HepG2 (cell line): ENCODE data around the gene RNF213. TPM values are rescaled to one million over a fixed set of nuclear protein-coding genes. Genes with fewer than 3 reads are reported as not detected.

Source experiments
- ATAC-seq: fragments of 200-7000 bp; cut with Tn5 transposase; 3 replicates; pipeline ENCODE4 v1.9.1; 2020; ENCODE audit warnings: mild to moderate bottlenecking, moderate library complexity
- BruUV-seq: library from RNA; stranded (reverse); fragments of 400-500 nt; replicated peaks from 2 replicates; lab custom pipeline; 2021; lab: Mats Ljungman, UMichigan
- CTCF ChIA-PET: fragments of 300-600 bp; formaldehyde crosslinking; extraction: SDS; loops from one replicate; lab custom pipeline; 2021; ENCODE audit warnings: low total read pairs, inconsistent platforms, low intra/inter-chr PET ratio; lab: Yijun Ruan, JAX
- POLR2A ChIA-PET: fragments of 350-600 bp; sonication (Branson Sonifier 250); formaldehyde crosslinking; loops from one replicate; lab custom pipeline; 2020; ENCODE audit warnings: antibody characterized with exemption, inconsistent platforms; lab: Yijun Ruan, JAX
- DNase-seq: peaks from one replicate; pipeline ENCODE4 v3.0.0-alpha.2; 2015; ENCODE audit warnings: low spot score
- FAIRE-seq: peaks from 3 replicates; lab custom pipeline; 2011; peaks lifted over from hg19 to GRCh38; lab: Jason Lieb, UNC
- H2AFZ ChIP-seq: one replicate; pipeline ENCODE4 v1.6.1; 2011; ENCODE audit warnings: low read length, inconsistent platforms
- H3K27ac ChIP-seq: fragments of 300-600 bp; 3 replicates; pipeline ENCODE4 v1.8.0; 2011; ENCODE audit warnings: mixed run types, mild to moderate bottlenecking, mixed read lengths, low read length, inconsistent platforms; ENCODE audit not compliant: insufficient read depth; ENCODE audit errors: extremely low read length
- H3K27me3 ChIP-seq, 2 experiments: fragments of 200-600 bp in 1 of 2; 2 replicates in 1 of 2; 3 replicates in 1 of 2; pipeline versions ENCODE4 v1.6.0 to v1.8.0; 2011; ENCODE audit warnings: low read length in 2 of 2, mild to moderate bottlenecking in 2 of 2, moderate library complexity in 2 of 2, inconsistent platforms in 1 of 2; ENCODE audit not compliant: insufficient read depth in 2 of 2, control insufficient read depth in 1 of 2
- H3K36me3 ChIP-seq, 2 experiments: fragments of 200-600 bp in 1 of 2; replicated peaks in 1 of 2; 2 replicates in 1 of 2; 3 replicates in 1 of 2; pipeline versions ENCODE4 v1.5.1 to v1.8.0; 2011; ENCODE audit warnings: low read length in 2 of 2, inconsistent platforms in 1 of 2; ENCODE audit not compliant: insufficient read depth in 2 of 2, control insufficient read depth in 1 of 2
- H3K4me1 ChIP-seq: 2 replicates; pipeline ENCODE4 v1.5.1; 2012; ENCODE audit warnings: low read length, inconsistent platforms; ENCODE audit not compliant: insufficient read depth
- H3K4me2 ChIP-seq: 2 replicates; pipeline ENCODE4 v1.6.0; 2011; ENCODE audit warnings: low read depth, low read length, inconsistent platforms
- H3K4me3 ChIP-seq, 3 experiments: fragments of 200-600 bp in 1 of 3; sonication (generic), shearing (Covaris generic) in 1 of 3; replicated peaks in 1 of 3; 2 replicates each; pipeline ENCODE4 v1.5.1; 2011 to 2016; ENCODE audit warnings: low read length in 3 of 3, inconsistent platforms in 2 of 3, low read depth in 2 of 3, mild to moderate bottlenecking in 2 of 3, control low read depth in 1 of 3, mixed read lengths in 1 of 3; ENCODE audit not compliant: insufficient read depth in 1 of 3
- H3K79me2 ChIP-seq: one replicate; pipeline ENCODE4 v1.6.1; 2011; ENCODE audit warnings: low read length, inconsistent platforms; ENCODE audit not compliant: insufficient read depth
- H3K9ac ChIP-seq: 2 replicates; pipeline ENCODE4 v1.6.0; 2011; ENCODE audit warnings: mild to moderate bottlenecking, low read depth, low read length, inconsistent platforms; ENCODE audit not compliant: insufficient read depth
- H3K9me3 ChIP-seq: 2 replicates; pipeline ENCODE4 v1.5.1; 2012; ENCODE audit warnings: mild to moderate bottlenecking, low read length
- H4K20me1 ChIP-seq: 2 replicates; pipeline ENCODE4 v1.6.0; 2011; ENCODE audit warnings: inconsistent platforms, mild to moderate bottlenecking, low read length, moderate library complexity; ENCODE audit not compliant: insufficient read depth
- BCLAF1 ChIP-seq: fragments of 450-650 bp; IDR thresholded peaks from 2 replicates; pipeline ENCODE4 v1.6.1; 2017; ENCODE audit warnings: mild to moderate bottlenecking
- ELF1 ChIP-seq: sonication (generic); formaldehyde crosslinking; IDR thresholded peaks from 2 replicates; pipeline ENCODE4 v1.4.0; 2020; ENCODE audit warnings: missing genetic modification reagents
- KMT2B ChIP-seq: IDR thresholded peaks from 2 replicates; pipeline ENCODE4 v1.6.1; 2016; ENCODE audit warnings: missing genetic modification reagents, missing compliant biosample characterization
- PAF1 ChIP-seq: IDR thresholded peaks from 2 replicates; pipeline ENCODE4 v1.6.1; 2016; ENCODE audit warnings: missing genetic modification reagents, missing compliant biosample characterization
- SCMH1 ChIP-seq: sonication (generic); formaldehyde crosslinking; IDR thresholded peaks from 2 replicates; pipeline ENCODE4 v1.9.0; 2021; ENCODE audit warnings: missing genetic modification reagents, mild to moderate bottlenecking, borderline replicate concordance
- SMARCE1 ChIP-seq: fragments of 450-650 bp; IDR thresholded peaks from 2 replicates; pipeline ENCODE4 v1.6.1; 2017; ENCODE audit warnings: borderline replicate concordance
- TOE1 ChIP-seq: sonication (generic); formaldehyde crosslinking; IDR thresholded peaks from 2 replicates; pipeline ENCODE4 v1.4.0; 2020; ENCODE audit warnings: mild to moderate bottlenecking, missing genetic modification reagents
- YEATS4 ChIP-seq: sonication (generic); formaldehyde crosslinking; IDR thresholded peaks from 2 replicates; pipeline ENCODE4 v1.4.0; 2020; ENCODE audit warnings: missing genetic modification reagents, borderline replicate concordance
- ZMYM3 ChIP-seq: sonication (generic); formaldehyde crosslinking; IDR thresholded peaks from 2 replicates; pipeline ENCODE4 v1.5.1; 2020; ENCODE audit warnings: mild to moderate bottlenecking, missing genetic modification reagents
- ZNF326 ChIP-seq: sonication (generic); formaldehyde crosslinking; IDR thresholded peaks from 2 replicates; pipeline ENCODE4 v1.4.0; 2020; ENCODE audit warnings: missing genetic modification reagents, borderline replicate concordance
- ZNF570 ChIP-seq: sonication (generic); formaldehyde crosslinking; IDR thresholded peaks from 2 replicates; pipeline ENCODE4 v1.4.0; 2020; ENCODE audit warnings: mild to moderate bottlenecking, missing genetic modification reagents, borderline replicate concordance
- ZNF652 ChIP-seq: IDR thresholded peaks from 2 replicates; pipeline ENCODE4 v1.6.1; 2016; ENCODE audit warnings: low read depth, borderline replicate concordance
- WGBS: methylation state at CpG from one replicate; pipeline ENCODE4 v1.1.6; 2017; ENCODE audit warnings: low lambda C conversion rate; 5-methylcytosine and 5-hydroxymethylcytosine counted together
- in situ Hi-C: cut with HindIII; loops from 2 replicates; pipeline ENCODE4 v1.10.0; 2017; ENCODE audit warnings: low pct_unique_long_range_greater_than_20kb; ENCODE audit not compliant: extremely low pct_ligation_motif_present
- intact Hi-C: fragments of 100-400 bp; cut with micrococcal nuclease; formaldehyde crosslinking; loops from one replicate; pipeline ENCODE4 v1.10.0; 2022; ENCODE audit not compliant: unreplicated experiment
- polyA plus RNA-seq, 8 experiments: library from polyadenylated mRNA; depleted of rRNA in 3 of 8; stranded (reverse) in 7 of 8; unstranded in 1 of 8; fragments of >200 nt; fragmentation: Illumina TruSeq in 4 of 8; extraction: Trizol in 4 of 8; gene quantifications; 2 replicates each; pipeline versions ENCODE4 v1.2.1 to v1.2.3, GENCODE V29; 2011 to 2016; ENCODE audit warnings: low read depth in 4 of 8, missing spikeins in 1 of 8, mixed read lengths in 1 of 8; ENCODE audit not compliant: insufficient read depth in 1 of 8
- total RNA-seq, 5 experiments: library from RNA; depleted of rRNA; stranded (reverse); fragments of >200 nt; fragmentation: Illumina TruSeq; extraction: Trizol; gene quantifications; 2 replicates each; pipeline ENCODE4 v1.2.3, GENCODE V29; 2016; ENCODE audit warnings: low read depth in 1 of 5

The RNF213 gene
- total and polyA plus RNA-seq, 2 of the 13 experiments (the other 11 are each of a cell fraction or from before 2014, with no cell fraction given), result 38.6 to 38.7 TPM

DNA sequence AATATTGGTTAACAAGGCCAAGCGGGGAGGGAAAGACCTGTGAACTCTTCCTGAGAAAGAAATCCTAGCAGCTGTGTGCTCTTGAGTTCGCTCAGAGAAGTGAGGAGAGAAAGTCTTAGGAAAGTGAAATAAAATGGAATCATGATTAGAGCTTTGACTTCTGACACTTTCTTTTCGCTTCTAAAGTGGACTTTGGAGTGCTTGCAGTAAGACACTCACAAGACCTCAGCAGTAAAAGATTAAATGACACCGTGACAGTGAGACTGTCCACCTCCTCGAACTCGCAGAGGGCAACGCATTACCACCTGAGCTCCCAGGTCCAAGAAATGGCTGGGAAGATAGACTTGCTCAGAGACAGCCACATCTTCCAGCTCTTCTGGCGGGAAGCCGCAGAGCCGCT is 71.2 kb downstream of the RNF213 start:
- Histone ChIP-seq H3K4me3 (no peak overlapping the region), H3K27me3 (no peaks in the 10 kb centered on the region)
- ATAC-seq, result no peak
- POLR2A ChIA-PET, result interaction anchor here (0.6 kb wide), 1 partner anchor 307 kb away, joined by 3 read pairs; no protein-coding TSS in a partner anchor
- TF ChIP-seq ZNF326 (CRISPR knock-in tag) (no peak), BCLAF1 (no peak), SMARCE1 (no peak), TOE1 (no peak), ZNF570 (CRISPR knock-in tag) (no peak), YEATS4 (no peak), PAF1 (CRISPR knock-in tag) (no peak), SCMH1 (CRISPR knock-in tag) (no peak), ZMYM3 (CRISPR knock-in tag) (no peak), KMT2B (CRISPR knock-in tag) (no peak), ZNF652 (CRISPR knock-in tag) (no peak), ELF1 (CRISPR knock-in tag) (no peak)
- TF ChIP-seq, all 625 proteins: peak for 0
- in situ Hi-C loops, result no loop called here
- FAIRE-seq, result no peak
- no peaks in the 10 kb centered on the region for H4K20me1 ChIP-seq
- peaks cover 13 to 70% of the 10 kb centered on the region in 2 experiments for H3K36me3 ChIP-seq
- H3K4me2 ChIP-seq, result no peak overlapping the region
- intact Hi-C loops, result no loop called here
- H2AFZ ChIP-seq, result no peak overlapping the region
- 0 out of 2 replicates have a peak, but pooled peaks cover 8% of the 10 kb centered on the region for H3K4me1 ChIP-seq
- H3K9ac ChIP-seq, result no peak overlapping the region
- no peaks in the 10 kb centered on the region for H3K9me3 ChIP-seq
- no peak overlapping the region for H3K27ac ChIP-seq
- CTCF ChIA-PET, result no interaction called here
- WGBS, result 97% methylated on average over 10 of the region's 10 CpGs
- BruUV-seq, result no TSS peak
- no peak for DNase-seq
- H3K79me2 ChIP-seq, result no peaks in the 10 kb centered on the region
